Tibial nerve (tissue), 4 donors: ENCODE data around the gene KMT2E. TPM values are rescaled to one million over a fixed set of nuclear protein-coding genes. Genes with fewer than 3 reads are reported as not detected.
"Not testable (repeated sequence)": the region's sequence is repeated elsewhere in the genome, so short reads cannot be mapped to it uniquely, and the experiment has no call there.

Experiments
- DNase-seq, 2 donors: peaks; one replicate each; pipeline ENCODE4 v3.0.0-alpha.2; 2019; ENCODE audit warnings: low spot score in 2 of 2
- H3K27ac ChIP-seq, 4 donors: fragments of 200-600 bp; sonication (generic) in 3 of 4; one replicate each; pipeline ENCODE4 v1.5.1; 2017 to 2019; ENCODE audit warnings: mild to moderate bottlenecking in 1 of 4
- H3K27me3 ChIP-seq, 2 donors: fragments of 200-600 bp; sonication (generic) in 1 of 2; one replicate each; pipeline versions ENCODE4 v1.5.1 to v1.6.0; 2017 to 2019
- H3K36me3 ChIP-seq, 3 donors: fragments of 200-600 bp; sonication (generic); one replicate each; pipeline ENCODE4 v1.5.1; 2018 to 2019
- H3K4me1 ChIP-seq, 4 donors: fragments of 200-600 bp; sonication (generic) in 3 of 4; one replicate each; pipeline ENCODE4 v1.5.1; 2017 to 2019
- H3K4me3 ChIP-seq, 4 donors: fragments of 200-600 bp; sonication (generic) in 3 of 4; one replicate each; pipeline ENCODE4 v1.5.1; 2017 to 2019; ENCODE audit warnings: mild to moderate bottlenecking in 1 of 4, moderate library complexity in 1 of 4
- H3K9me3 ChIP-seq, 4 donors: fragments of 200-600 bp; sonication (generic) in 3 of 4; one replicate each; pipeline ENCODE4 v1.5.1; 2017 to 2019
- CTCF ChIP-seq, 5 experiments: fragments of 200-600 bp in 3 of 5; fragments of 450-650 bp in 2 of 5; sonication (generic) in 3 of 5; IDR thresholded peaks; one replicate each; pipeline ENCODE4 v1.5.1; 2016 to 2019; ENCODE audit warnings: antibody characterized with exemption in 5 of 5, mild to moderate bottlenecking in 3 of 5, moderate library complexity in 2 of 5
- EP300 ChIP-seq, 2 donors: sonication (generic); formaldehyde crosslinking; IDR thresholded peaks; one replicate each; pipeline ENCODE4 v1.6.1; 2017; ENCODE audit warnings: antibody characterized with exemption in 2 of 2, mild to moderate bottlenecking in 1 of 2
- POLR2A ChIP-seq, 2 donors: fragments of 450-650 bp; IDR thresholded peaks; one replicate each; pipeline ENCODE4 v1.6.1; 2017; ENCODE audit warnings: antibody characterized with exemption in 2 of 2, mild to moderate bottlenecking in 2 of 2, moderate library complexity in 2 of 2
- WGBS, 2 donors: methylation state at CpG; one replicate each; pipeline ENCODE4 v1.1.5; 2018; 5-methylcytosine and 5-hydroxymethylcytosine counted together
- total RNA-seq, 4 donors: library from RNA; depleted of rRNA; stranded (reverse); fragments of >200 nt; gene quantifications; one replicate each; pipeline ENCODE4 v1.1.0, GENCODE V29; 2016

The KMT2E gene
- total RNA-seq, 4 donors from 2014 or later, result 91.4 to 141 (median 132) TPM

GRCh38 chr7:105044449-105045070 is 30.6 kb downstream of the KMT2E start:
- DNase-seq, result no peak
- Histone ChIP-seq H3K4me3 (no peak overlapping the region), H3K27me3 (no peaks in the 10 kb centered on the region), H3K36me3 (peaks cover 0 to 62% (median 6%) of the 10 kb centered on the region in 3 donors), H3K9me3 (no peaks in the 10 kb centered on the region), H3K27ac (no peak overlapping the region), H3K4me1 (peaks cover 0 to 62% (median 31%) of the 10 kb centered on the region in 4 donors)
- WGBS, 2 donors, result 88 to 100% methylated on average over 2 of the region's 2 CpGs
- TF ChIP-seq POLR2A (IDR thresholded peaks at IDR 0.05) (no peak), EP300 (IDR thresholded peaks at IDR 0.05) (no peak), CTCF (IDR thresholded peaks at IDR 0.05) (no peak)

GRCh38 chr7:105046414-105046813 is 32.4 kb downstream of the KMT2E start:
- H3K27ac ChIP-seq, result no peak overlapping the region
- H3K36me3 ChIP-seq, result peaks cover 0 to 66% (median 6%) of the 10 kb centered on the region in 3 donors
- WGBS, 2 donors, result 38% methylated on average over 1 of the region's 1 CpG
- DNase-seq, result no peak
- H3K4me3 ChIP-seq, result no peak overlapping the region
- H3K27me3 ChIP-seq, result no peaks in the 10 kb centered on the region
- peaks cover 0 to 46% (median 19%) of the 10 kb centered on the region in 4 donors for H3K4me1 ChIP-seq
- TF ChIP-seq POLR2A (IDR thresholded peaks at IDR 0.05) (no peak), CTCF (IDR thresholded peaks at IDR 0.05) (no peak), EP300 (IDR thresholded peaks at IDR 0.05) (no peak)
- H3K9me3 ChIP-seq, result no peaks in the 10 kb centered on the region

GRCh38 chr7:105047932-105048331 is 33.9 kb downstream of the KMT2E start:
- Histone ChIP-seq H3K36me3 (peaks cover 0 to 64% (median 6%) of the 10 kb centered on the region in 3 donors), H3K9me3 (no peaks in the 10 kb centered on the region), H3K4me3 (no peak overlapping the region), H3K27ac (no peak overlapping the region), H3K27me3 (no peaks in the 10 kb centered on the region), H3K4me1 (peaks cover 0 to 56% (median 19%) of the 10 kb centered on the region in 4 donors)
- 69 to 72% methylated on average over 4 of the region's 4 CpGs for WGBS, 2 donors
- no peak for TF ChIP-seq CTCF (IDR thresholded peaks at IDR 0.05)
- no peak for DNase-seq

GRCh38 chr7:105050493-105050892 is 36.5 kb downstream of the KMT2E start:
- WGBS, 2 donors, result 96 to 100% methylated on average over 1 of the region's 1 CpG
- Histone ChIP-seq H3K27ac (no peak overlapping the region), H3K9me3 (no peaks in the 10 kb centered on the region), H3K36me3 (peaks cover 0 to 46% (median 0%) of the 10 kb centered on the region in 3 donors), H3K4me1 (peaks cover 0 to 68% (median 21%) of the 10 kb centered on the region in 4 donors), H3K4me3 (no peak overlapping the region), H3K27me3 (no peaks in the 10 kb centered on the region)
- TF ChIP-seq POLR2A (IDR thresholded peaks at IDR 0.05) (no peak), CTCF (IDR thresholded peaks at IDR 0.05) (no peak), EP300 (IDR thresholded peaks at IDR 0.05) (no peak)
- DNase-seq, result no peak

DNA sequence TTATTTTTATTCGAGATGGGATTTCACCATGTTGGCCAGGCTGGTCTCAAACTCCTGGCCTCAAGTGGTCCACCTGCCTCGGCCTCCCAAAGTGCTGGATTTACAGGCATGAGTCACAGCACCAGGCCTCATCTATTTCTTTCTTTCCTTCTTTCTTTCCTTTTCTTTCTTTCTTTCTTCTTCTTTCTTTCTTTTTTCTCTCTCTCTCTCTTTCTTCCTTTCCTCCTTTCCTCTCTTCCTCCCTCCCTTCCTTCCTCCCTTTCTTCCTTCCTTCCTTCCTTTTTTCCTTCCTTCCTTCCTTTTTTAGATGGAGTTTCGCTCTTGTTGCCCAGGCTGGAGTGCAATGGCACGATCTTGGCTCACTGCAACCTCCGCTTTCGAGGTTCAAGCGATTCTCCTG is 36.9 kb downstream of the KMT2E start:
- Histone ChIP-seq H3K4me1 (peaks cover 0 to 71% (median 21%) of the 10 kb centered on the region in 4 donors), H3K36me3 (peaks cover 0 to 42% (median 0%) of the 10 kb centered on the region in 3 donors)
- DNase-seq, H3K9me3 ChIP-seq, H3K27me3 ChIP-seq, H3K4me3 ChIP-seq, H3K27ac ChIP-seq: not testable (repeated sequence)
- WGBS, 2 donors, result 95 to 98% methylated on average over 7 of the region's 7 CpGs
